Duodenal mucosa (tissue), 2 donors: ENCODE measurements around the gene XPO5.

Experiments used
- H3K27ac ChIP-seq: one replicate; pipeline ENCODE4 v1.7.0; 2013; ENCODE audit warnings: low read depth, low read length
- H3K27me3 ChIP-seq, 2 donors: one replicate each; pipeline ENCODE4 v1.7.0; 2013; ENCODE audit warnings: low read length in 2 of 2, control low read depth in 1 of 2; ENCODE audit not compliant: insufficient read depth in 2 of 2, control insufficient read depth in 1 of 2
- H3K36me3 ChIP-seq, 2 donors: one replicate each; pipeline ENCODE4 v1.7.0; 2013; ENCODE audit warnings: low read length in 2 of 2, control low read depth in 1 of 2; ENCODE audit not compliant: insufficient read depth in 2 of 2, control insufficient read depth in 1 of 2
- H3K4me1 ChIP-seq, 2 donors: one replicate each; pipeline ENCODE4 v1.7.0; 2013; ENCODE audit warnings: low read length in 2 of 2, control low read depth in 1 of 2; ENCODE audit not compliant: insufficient read depth in 2 of 2, control insufficient read depth in 1 of 2
- H3K4me3 ChIP-seq, 2 donors: one replicate each; pipeline ENCODE4 v1.7.0; 2013; ENCODE audit warnings: low read length in 2 of 2, low read depth in 1 of 2
- H3K9ac ChIP-seq, 2 donors: one replicate each; pipeline ENCODE4 v1.7.0; 2013; ENCODE audit warnings: low read length in 2 of 2, low read depth in 1 of 2
- H3K9me3 ChIP-seq, 2 donors: one replicate each; pipeline ENCODE4 v1.7.0; 2013; ENCODE audit warnings: low read length in 2 of 2, control low read depth in 1 of 2; ENCODE audit not compliant: control insufficient read depth in 1 of 2

XPO5 gene

DNA sequence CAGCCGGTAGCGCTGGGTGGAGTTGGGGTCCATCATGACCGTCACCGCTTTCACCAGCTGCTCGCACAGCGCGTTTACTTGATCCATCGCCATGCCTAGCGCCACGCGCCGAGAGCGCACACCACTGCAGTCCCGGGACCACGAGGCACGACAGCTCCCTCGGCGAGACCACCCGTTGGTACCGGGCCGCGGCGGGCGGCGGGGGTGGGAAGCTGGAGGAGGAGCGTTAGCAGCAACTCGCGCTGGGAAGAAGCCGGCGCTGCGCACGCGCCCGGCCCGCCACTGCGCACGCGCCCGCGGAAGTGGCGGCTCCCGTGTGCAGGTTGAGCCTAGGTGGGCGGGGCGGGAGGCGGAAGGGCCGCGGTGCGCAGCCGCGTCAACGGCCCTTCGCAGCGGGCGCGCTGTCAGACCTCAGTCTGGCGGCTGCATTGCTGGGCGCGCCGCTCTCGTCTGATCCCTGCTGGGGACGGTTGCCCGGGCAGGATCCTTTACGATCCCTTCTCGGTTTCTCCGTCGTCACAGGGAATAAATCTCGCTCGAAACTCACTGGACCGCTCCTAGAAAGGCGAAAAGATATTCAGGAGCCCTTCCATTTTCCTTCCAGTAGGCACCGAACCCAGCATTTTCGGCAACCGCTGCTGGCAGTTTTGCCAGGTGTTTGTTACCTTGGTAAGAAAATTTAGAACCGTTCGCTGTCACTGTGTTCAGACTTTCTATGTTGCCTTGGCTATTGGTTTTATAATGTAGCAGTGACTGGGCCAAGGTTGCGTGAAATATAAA lies at the start of gene XPO5, which contains the start of gene POLH:
Gene XPO5, minus strand, starts transcription at position 267 of the 780 bp plus-strand sequence. Its CDS starts 174 bp downstream, at position 93.
Gene POLH, plus strand, starts transcription at position 414 of the 780 bp plus-strand sequence. CDS start 6,135 bp downstream, outside the sequence.
- Histone ChIP-seq H3K4me1 (peaks cover 4 to 20% of the 10 kb centered on the region in 2 donors), H3K27ac (peak within 1 kb of the TSS; percentile 35), H3K36me3 (peaks cover 7 to 12% of the 10 kb centered on the region in 2 donors), H3K9ac (peak within 1 kb of the TSS; percentile 82 to 98), H3K27me3 (no peaks in the 10 kb centered on the region), H3K4me3 (peak within 1 kb of the TSS; percentile 87 to 98), H3K9me3 (no peaks in the 10 kb centered on the region)

- Histone ChIP-seq H3K9me3 (no peaks in the 10 kb centered on the region), H3K4me1 (peaks cover 14 to 27% of the 10 kb centered on the region in 2 donors), H3K36me3 (peaks cover 52 to 59% of the 10 kb centered on the region in 2 donors), H3K27me3 (no peaks in the 10 kb centered on the region), H3K4me3 (no peak overlapping the region), H3K27ac (no peak overlapping the region), H3K9ac (no peak overlapping the region)
Measured at GRCh38 chr6:43625393-43625992, 49.7 kb upstream of the XPO5 start.

DNA sequence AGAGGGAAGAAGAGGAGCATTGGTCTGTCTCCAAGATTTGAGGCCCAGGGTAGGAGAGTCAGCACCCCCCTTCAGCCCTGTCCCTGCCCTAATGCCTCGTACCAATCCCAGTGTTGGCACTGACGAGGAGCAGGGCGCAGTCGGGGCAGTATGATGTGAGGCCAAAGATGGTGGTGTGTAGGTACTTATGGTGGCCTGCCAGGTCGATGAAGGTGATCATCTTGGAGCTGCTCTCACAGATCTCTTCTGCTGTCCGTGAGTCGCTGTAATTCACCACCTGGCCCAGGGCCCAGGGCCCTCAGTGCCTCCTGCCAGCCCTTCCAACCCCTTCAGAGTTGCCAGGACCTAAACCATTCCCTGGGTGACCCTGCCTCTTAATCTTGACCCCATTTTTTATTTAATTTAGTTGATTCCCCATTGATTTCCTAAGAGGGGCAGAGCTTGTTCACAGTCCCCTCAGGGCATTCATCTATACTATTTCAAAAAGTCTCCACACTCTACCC lies 49.0 kb upstream of the XPO5 start:
- H3K4me1 ChIP-seq: peaks cover 14 to 23% of the 10 kb centered on the region in 2 donors

GRCh38 chr6:43623880-43624785 lies 48.3 kb upstream of the XPO5 start:
- Histone ChIP-seq H3K9ac (no peak overlapping the region), H3K4me1 (peaks cover 14 to 20% of the 10 kb centered on the region in 2 donors), H3K27me3 (no peaks in the 10 kb centered on the region), H3K9me3 (no peaks in the 10 kb centered on the region), H3K4me3 (no peak overlapping the region), H3K27ac (no peak overlapping the region), H3K36me3 (peaks cover 56 to 67% of the 10 kb centered on the region in 2 donors)

More for the DNA sequence above, 49.0 kb upstream of the XPO5 start:
- no peak overlapping the region for H3K4me3 ChIP-seq
- no peak overlapping the region for H3K9ac ChIP-seq
- H3K36me3 ChIP-seq: peaks cover 56 to 65% of the 10 kb centered on the region in 2 donors
- H3K27ac ChIP-seq: no peak overlapping the region
- no peaks in the 10 kb centered on the region for H3K27me3 ChIP-seq
- H3K9me3 ChIP-seq: no peaks in the 10 kb centered on the region

DNA sequence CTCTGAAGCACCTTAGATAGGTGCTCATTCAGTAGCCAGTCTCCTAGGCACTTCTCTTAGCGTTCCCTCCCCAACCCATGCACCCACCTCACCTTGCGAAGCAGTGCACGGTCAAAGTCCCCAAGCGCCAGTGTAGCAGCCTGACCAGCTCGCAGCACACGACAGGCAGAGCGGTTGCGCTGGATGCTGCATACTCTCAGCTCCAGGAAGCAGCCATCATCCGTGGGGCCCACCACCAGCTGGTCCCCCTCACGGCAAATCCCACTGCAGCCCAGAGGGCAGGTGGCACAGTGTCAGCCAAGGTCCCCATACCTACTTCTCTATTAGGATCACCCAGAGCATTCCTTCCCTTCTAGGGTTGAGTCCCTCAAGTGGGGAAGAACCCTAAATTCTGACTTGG lies 46.7 kb upstream of the XPO5 start:
- Histone ChIP-seq H3K9ac (no peak overlapping the region), H3K27me3 (no peaks in the 10 kb centered on the region), H3K36me3 (peaks cover 56 to 67% of the 10 kb centered on the region in 2 donors), H3K27ac (no peak overlapping the region), H3K4me3 (no peak overlapping the region), H3K4me1 (peaks cover 8 to 9% of the 10 kb centered on the region in 2 donors), H3K9me3 (no peaks in the 10 kb centered on the region)

GRCh38 chr6:43621836-43622180 lies 46.0 kb upstream of the XPO5 start:
- H3K36me3 ChIP-seq: peaks cover 56 to 67% of the 10 kb centered on the region in 2 donors
- no peaks in the 10 kb centered on the region for H3K9me3 ChIP-seq
- peaks cover under 1 to 1% of the 10 kb centered on the region in 2 donors for H3K4me1 ChIP-seq
- no peaks in the 10 kb centered on the region for H3K27me3 ChIP-seq
- no peak overlapping the region for H3K4me3 ChIP-seq
- no peak overlapping the region for H3K9ac ChIP-seq
- H3K27ac ChIP-seq: no peak overlapping the region

DNA sequence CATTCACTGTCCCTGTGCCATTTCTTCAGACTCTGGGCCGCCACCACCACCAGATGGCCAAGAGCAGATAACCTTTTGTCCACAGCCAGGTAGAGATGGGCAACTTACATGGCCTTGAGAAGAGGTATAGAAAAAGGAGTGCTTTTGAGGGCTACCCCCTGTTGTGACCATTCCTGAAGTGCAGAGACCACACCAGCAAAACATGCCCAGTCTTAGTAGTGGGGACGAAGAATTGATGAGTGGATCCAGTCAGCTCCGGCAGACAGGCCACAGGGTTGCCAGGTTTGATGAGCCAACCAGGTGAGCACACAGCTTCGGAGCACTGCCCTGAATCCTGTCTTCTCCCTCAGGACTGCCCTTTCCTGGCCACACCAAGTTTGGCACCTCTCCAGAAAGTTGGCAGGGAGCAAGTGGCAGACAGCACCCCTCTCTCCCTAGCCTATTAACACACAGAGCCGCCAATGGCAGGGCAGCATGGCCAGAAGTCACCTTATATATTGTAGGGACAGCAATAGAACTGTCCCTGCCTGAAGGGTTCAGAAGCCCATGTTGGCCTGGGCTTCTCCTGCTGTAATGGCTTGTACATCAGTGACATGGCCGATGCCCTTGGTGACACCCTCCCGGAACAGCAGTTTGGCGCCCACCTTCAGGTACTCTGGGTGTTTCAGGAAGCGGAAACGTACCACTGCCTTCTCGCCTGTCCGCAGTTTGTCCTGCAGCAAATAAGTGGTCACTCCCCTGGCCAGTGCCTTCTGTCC lies 45.4 kb upstream of the XPO5 start:
- Histone ChIP-seq H3K36me3 (peaks cover 56 to 68% of the 10 kb centered on the region in 2 donors), H3K9ac (no peak overlapping the region), H3K4me1 (no peaks in the 10 kb centered on the region), H3K27ac (no peak overlapping the region), H3K9me3 (no peaks in the 10 kb centered on the region), H3K4me3 (no peak overlapping the region), H3K27me3 (no peaks in the 10 kb centered on the region)

DNA sequence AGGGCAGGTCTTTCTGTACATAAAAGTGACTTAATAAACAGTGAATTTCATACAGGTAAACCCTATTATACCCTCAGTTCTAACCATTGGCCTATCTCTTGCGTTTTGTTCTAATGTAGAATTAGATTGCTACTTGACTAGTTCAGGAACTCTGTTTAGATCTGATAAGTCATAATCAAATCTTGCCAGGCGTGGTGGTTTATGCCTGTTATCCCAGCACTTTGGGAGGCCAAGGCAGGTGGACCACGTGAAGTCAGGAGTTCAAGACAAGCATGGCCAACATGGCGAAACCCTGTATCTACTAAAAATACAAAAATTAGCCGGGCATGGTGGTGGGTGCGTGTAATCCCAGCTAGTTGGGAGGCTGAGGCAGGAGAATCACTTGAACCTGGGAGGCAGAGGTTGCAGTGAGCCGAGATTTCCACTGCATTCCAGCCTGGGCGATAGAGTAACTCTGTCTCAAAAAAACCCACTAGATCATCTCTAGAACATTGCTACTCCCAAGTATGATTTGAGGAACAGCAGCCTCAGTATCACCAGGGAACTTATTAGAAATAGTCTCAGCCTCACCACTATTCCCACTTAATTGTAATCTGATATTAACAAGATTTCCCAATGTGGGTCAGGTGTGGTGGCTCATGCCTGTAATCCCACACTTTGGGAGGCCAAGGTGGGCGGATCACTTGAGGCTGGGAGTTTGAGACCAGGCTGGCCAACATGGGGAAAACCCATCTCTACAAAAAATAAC lies 41.1 kb upstream of the XPO5 start:
- H3K4me1 ChIP-seq: no peaks in the 10 kb centered on the region
- H3K9me3 ChIP-seq: no peaks in the 10 kb centered on the region
- no peak overlapping the region for H3K27ac ChIP-seq
- H3K9ac ChIP-seq: no peak overlapping the region
- no peak overlapping the region for H3K4me3 ChIP-seq
- H3K36me3 ChIP-seq: peaks cover 27 to 46% of the 10 kb centered on the region in 2 donors
- no peaks in the 10 kb centered on the region for H3K27me3 ChIP-seq

GRCh38 chr6:43614396-43614730 lies 38.5 kb upstream of the XPO5 start:
- no peak overlapping the region for H3K9ac ChIP-seq
- no peak overlapping the region for H3K4me3 ChIP-seq
- H3K27ac ChIP-seq: no peak overlapping the region
- H3K27me3 ChIP-seq: no peaks in the 10 kb centered on the region
- H3K4me1 ChIP-seq: no peaks in the 10 kb centered on the region
- no peaks in the 10 kb centered on the region for H3K9me3 ChIP-seq
- peaks cover 20 to 40% of the 10 kb centered on the region in 2 donors for H3K36me3 ChIP-seq
